ENCODE data around the gene FEM1C.
A peak's percentile ranks its signal among the peaks of the same experiment; 100 is the strongest.

Gene FEM1C, protein sequence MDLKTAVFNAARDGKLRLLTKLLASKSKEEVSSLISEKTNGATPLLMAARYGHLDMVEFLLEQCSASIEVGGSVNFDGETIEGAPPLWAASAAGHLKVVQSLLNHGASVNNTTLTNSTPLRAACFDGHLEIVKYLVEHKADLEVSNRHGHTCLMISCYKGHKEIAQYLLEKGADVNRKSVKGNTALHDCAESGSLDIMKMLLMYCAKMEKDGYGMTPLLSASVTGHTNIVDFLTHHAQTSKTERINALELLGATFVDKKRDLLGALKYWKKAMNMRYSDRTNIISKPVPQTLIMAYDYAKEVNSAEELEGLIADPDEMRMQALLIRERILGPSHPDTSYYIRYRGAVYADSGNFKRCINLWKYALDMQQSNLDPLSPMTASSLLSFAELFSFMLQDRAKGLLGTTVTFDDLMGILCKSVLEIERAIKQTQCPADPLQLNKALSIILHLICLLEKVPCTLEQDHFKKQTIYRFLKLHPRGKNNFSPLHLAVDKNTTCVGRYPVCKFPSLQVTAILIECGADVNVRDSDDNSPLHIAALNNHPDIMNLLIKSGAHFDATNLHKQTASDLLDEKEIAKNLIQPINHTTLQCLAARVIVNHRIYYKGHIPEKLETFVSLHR

GRCh38 chr5:115544436-115545350 lies at the start of gene FEM1C:
Gene FEM1C, minus strand, starts transcription at chr5:115544775. Its CDS starts 1,282 bp downstream, at chr5:115543493.
- DNase-seq = peak; percentile 98

- no peak for DNase-seq
Measured at GRCh38 chr5:115589043-115589442, 44.5 kb upstream of the FEM1C start.

DNA sequence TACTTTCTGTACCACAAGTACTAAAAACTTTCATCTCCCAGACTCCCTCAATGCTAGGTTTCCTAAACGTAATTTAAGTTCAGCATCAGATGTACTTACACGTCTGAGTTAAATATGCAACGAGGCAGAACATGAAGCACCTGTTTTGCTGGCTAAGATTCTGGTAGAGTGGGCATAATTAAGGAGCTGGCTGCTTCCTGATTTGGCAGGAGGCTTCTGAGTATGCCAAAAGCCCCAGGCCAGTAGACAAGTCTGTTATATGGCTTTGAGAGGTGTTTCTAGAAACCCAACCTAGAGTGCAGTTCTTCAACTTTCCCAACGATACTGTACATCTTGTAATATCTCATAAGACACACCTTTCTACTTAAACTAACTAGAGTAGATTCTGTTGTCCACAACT lies 44.1 kb upstream of the FEM1C start:
- DNase-seq = no peak

GRCh38 chr5:115586525-115587146 lies 42.1 kb upstream of the FEM1C start:
- no peak for DNase-seq

GRCh38 chr5:115585265-115585664 lies 40.7 kb upstream of the FEM1C start:
- no peak for DNase-seq

GRCh38 chr5:115584501-115584900 lies 39.9 kb upstream of the FEM1C start:
- DNase-seq = no peak

GRCh38 chr5:115583474-115583873 lies 38.9 kb upstream of the FEM1C start:
- DNase-seq = no peak

DNA sequence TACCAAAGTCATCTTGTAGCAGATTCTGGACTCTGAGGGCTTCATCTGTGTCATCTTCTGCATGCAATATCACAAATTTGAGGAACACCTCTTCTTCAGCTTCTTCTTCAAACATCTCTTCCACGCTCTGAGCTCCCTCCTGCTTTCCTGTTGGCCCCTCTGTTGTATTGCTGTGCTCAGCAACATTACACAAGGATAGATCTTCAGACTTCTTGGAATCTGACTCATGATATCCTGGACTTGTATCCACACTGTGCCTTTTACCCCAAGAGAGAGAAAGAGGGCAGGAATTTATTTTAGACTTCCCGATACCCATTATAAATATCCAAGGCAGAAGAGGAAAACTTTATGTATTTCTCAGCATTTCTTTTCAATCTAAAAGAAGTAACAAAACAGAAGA lies 36.4 kb upstream of the FEM1C start:
- no peak for DNase-seq

DNA sequence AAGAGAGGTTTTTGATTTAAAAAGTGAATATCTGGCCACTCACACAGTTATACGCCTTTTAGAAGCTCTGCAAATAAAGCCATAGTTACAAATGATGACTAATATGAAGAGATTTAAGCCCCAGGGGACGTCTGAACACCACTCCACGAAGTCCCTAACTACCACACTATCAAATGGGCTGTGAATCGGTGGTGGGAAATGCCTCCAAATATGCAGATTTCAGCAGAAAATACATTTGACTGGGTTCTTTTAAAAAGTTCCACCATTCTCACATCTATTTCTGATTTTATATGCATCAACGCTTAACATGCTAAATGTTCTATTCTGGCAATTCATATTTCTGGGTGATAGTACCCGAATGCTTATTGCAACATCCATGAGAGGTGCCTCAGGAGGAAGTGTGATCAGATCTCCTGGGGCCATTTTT lies 35.2 kb upstream of the FEM1C start:
- no peak for DNase-seq

GRCh38 chr5:115579216-115579615 lies 34.6 kb upstream of the FEM1C start:
- DNase-seq = no peak

DNA sequence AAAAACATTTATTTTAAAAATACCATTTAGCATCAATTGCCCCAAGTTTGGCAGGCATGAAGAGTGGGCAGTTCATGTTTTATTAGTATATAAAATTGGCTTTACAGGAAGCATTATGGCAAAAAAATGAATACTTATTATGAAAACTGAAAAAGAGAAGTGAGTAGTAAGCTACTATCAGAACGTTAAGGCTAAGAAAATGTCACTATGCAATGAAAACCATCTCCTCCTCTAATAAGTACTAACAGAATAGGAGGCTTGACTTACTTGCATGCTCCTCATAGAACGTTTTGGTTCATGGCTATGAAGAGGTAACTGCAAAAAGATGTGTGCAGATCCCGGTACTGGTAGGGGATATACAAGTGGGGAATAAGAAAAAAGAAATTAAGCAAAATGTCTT lies 34.1 kb upstream of the FEM1C start:
- no peak for DNase-seq

DNA sequence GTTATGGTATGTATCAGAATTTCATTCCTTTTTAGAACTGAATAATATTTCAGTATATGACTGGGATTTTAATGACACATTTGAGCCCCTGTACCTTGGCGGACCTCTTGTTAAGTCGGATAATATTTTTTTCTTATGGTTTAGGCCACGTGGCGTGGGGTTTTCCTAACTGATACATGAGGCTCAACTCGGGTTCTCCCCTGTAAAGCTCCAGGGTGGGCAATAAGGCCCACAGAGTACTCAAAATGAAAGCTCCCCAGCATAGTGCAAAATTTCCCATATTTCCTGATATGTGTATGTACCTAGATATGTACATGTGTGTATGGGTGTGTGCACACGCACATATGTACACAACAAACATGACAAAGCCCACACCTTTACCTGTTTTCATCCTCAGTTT lies 33.2 kb upstream of the FEM1C start:
- DNase-seq = no peak

DNA sequence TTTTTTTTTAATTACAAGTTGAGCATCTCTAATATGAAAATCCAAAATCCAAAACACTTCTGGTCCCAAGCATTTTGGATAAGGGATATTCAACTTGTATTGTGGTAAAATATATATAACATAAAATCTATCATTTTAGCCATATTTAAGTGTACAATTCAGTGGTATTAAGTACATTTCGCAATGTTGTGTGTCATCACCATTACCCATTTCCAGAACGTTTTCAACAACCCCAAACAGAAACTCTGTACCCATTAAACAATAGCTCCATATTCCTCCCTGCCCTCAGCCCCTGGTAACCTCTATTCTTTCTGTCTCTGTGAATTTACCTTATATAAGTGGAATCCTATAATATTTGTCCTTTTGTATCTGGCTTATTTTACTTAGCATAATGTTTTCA lies 32.8 kb upstream of the FEM1C start:
- DNase-seq = no peak

DNA sequence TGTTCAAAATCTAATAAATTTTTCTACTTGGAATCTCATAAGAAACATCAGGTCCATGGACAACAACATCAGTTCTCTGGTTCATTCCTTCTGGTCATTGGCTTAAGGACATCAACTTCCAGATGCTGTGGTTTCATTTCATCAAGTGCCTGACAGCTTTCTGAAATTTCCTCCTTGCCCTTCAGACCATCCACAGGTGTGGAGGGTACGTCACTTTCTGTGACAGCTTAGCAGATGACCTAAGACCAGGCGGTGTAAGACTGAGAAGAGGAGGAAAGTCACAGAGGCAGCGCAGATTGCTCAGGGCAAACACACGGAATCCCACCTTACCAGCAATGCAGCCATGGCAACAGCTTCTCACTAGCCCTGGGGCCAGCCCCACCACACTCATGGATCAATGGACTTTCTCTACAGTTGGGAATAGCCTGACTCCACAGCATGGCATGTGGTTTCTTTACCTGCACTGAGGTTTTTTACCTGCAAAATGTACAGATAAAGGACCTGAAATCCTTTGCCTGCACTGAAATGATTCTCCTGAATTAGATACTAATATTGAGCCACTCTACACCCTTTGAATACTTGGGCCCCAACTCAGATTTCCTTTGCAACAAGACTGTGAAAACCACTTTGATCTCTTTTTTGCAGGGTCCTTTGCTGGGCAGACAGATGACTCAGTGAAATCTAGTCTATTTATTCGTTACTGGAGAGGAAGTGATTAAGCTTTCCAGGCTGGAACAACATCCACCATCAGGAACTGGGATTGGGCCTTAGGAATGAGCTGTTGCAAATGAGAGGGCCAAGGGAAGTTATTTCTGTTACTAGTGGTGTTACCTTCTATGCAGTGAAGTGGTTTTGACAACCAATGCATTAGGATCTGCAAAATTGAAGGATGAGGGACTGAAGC lies 30.8 kb upstream of the FEM1C start:
- no peak for DNase-seq

DNA sequence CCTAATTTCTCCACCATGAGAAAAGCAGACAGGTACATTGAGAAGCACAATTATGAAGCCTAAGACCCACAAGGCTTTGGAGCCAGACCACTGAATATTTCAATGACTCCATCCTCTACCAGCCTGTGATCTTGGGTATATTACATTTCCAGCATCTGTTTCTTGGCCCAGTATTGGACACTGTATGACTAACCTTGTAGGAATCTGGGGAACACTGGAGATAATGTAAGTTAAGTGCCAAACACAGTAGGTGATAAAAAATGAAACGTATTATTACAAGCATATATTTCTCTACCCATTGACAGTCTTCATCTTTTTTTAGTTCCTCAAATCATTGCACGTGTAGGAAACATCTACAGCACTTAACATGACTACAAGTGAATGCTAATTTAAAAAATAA lies 28.6 kb upstream of the FEM1C start:
- no peak for DNase-seq

GRCh38 chr5:115571441-115571878 lies 26.9 kb upstream of the FEM1C start:
- DNase-seq = no peak

GRCh38 chr5:115568668-115569067 lies 24.1 kb upstream of the FEM1C start:
- no peak for DNase-seq

- no peak for DNase-seq
Measured at GRCh38 chr5:115565233-115565632, 20.7 kb upstream of the FEM1C start.

DNA sequence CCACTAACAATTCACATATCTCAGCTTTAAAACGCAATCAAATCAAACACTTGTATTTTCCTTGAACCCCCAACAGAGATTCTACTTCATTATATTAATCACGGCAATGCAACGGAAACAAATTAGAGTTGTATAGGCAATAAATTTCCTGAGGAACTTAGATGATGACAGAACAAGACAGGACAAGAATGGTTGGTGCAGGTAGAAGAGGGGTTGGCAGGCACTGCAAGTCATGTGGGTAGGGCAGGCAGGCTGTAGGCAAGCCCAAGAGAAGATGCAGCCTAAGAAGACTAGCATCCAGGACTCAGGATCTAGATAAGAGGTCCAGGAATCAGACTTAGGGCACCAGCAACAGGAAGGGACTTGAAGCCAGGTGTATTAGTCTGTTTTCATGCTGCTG lies 16.6 kb upstream of the FEM1C start:
- DNase-seq = no peak

- no peak for DNase-seq
Measured at GRCh38 chr5:115559524-115559923, 14.9 kb upstream of the FEM1C start.

- no peak for DNase-seq
Measured at GRCh38 chr5:115558388-115558956, 13.9 kb upstream of the FEM1C start.
